ENCODE data around the gene TCAIM.

TCAIM gene

GRCh38 chr3:44326515-44326914, 12.1 kb upstream of the TCAIM start:
- in situ Hi-C loops (cut with HindIII; ENCODE audit: low sequenced_read_pairs): no loop called here
- no peak for TF ChIP-seq CTCF (IDR thresholded peaks at IDR 0.05; ENCODE audit: low read depth, low read length)
- no peak for DNase-seq (ENCODE audit: low read depth, low spot score)
- H3K4me3 ChIP-seq (ENCODE audit: low read depth, low read length): no peak overlapping the region

GRCh38 chr3:44329946-44330345, 8.6 kb upstream of the TCAIM start:
- DNase-seq (ENCODE audit: low read depth, low spot score): no peak
- no peak overlapping the region for H3K4me3 ChIP-seq (ENCODE audit: low read depth, low read length)
- TF ChIP-seq CTCF (IDR thresholded peaks at IDR 0.05; ENCODE audit: low read depth, low read length): no peak
- in situ Hi-C loops (cut with HindIII; ENCODE audit: low sequenced_read_pairs): no loop called here

GRCh38 chr3:44330444-44330843, 8.1 kb upstream of the TCAIM start:
- H3K4me3 ChIP-seq (ENCODE audit: low read depth, low read length): no peak overlapping the region
- no peak for DNase-seq (ENCODE audit: low read depth, low spot score)
- in situ Hi-C loops (cut with HindIII; ENCODE audit: low sequenced_read_pairs): no loop called here
- no peak for TF ChIP-seq CTCF (IDR thresholded peaks at IDR 0.05; ENCODE audit: low read depth, low read length)

- TF ChIP-seq CTCF (IDR thresholded peaks at IDR 0.05; ENCODE audit: low read depth, low read length): no peak
- no peak overlapping the region for H3K4me3 ChIP-seq (ENCODE audit: low read depth, low read length)
- in situ Hi-C loops (cut with HindIII; ENCODE audit: low sequenced_read_pairs): no loop called here
Measured at GRCh38 chr3:44334326-44334725, 4.2 kb upstream of the TCAIM start.

GRCh38 chr3:44337248-44337785, 1.2 kb upstream of the TCAIM start:
- in situ Hi-C loops (cut with HindIII; ENCODE audit: low sequenced_read_pairs): no loop called here
- no peak for TF ChIP-seq CTCF (IDR thresholded peaks at IDR 0.05; ENCODE audit: low read depth, low read length)
- peak; percentile 7 for DNase-seq (ENCODE audit: low read depth, low spot score)
- H3K4me3 ChIP-seq (ENCODE audit: low read depth, low read length): peak overlapping the region; percentile 72

More at GRCh38 chr3:44334326-44334725, 4.2 kb upstream of the TCAIM start:
- DNase-seq (ENCODE audit: low read depth, low spot score): no peak

- TF ChIP-seq CTCF (IDR thresholded peaks at IDR 0.05; ENCODE audit: low read depth, low read length): peak; percentile 13
- in situ Hi-C loops (cut with HindIII; ENCODE audit: low sequenced_read_pairs): no loop called here
- peak overlapping the region; percentile 72 for H3K4me3 ChIP-seq (ENCODE audit: low read depth, low read length)
- no peak for DNase-seq (ENCODE audit: low read depth, low spot score)
Measured at GRCh38 chr3:44338828-44339127, 212 bp downstream of the TCAIM start.
